ENCODE measurements around the gene HCLS1.

The HCLS1 gene

DNA sequence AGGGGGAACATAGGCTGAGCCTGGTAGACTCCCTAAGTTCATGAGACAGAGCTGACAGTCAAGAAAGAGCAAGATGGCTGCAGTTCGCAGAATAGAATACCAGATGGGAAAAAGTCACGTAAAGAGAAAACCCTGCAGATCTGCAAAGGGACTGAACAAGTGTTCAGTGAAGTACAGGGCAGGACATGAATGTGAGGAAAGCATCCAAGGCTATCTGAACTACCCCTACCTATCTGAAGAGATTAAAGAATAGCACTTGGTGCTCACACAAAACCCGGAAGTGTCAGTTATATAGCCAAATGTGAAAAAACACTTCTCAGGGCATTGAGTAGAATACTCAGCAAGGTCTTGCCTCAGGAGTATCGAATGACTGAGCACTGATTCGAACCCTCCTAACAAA lies 44.8 kb upstream of the HCLS1 start:
- H4K20me1 ChIP-seq (ENCODE audit: insufficient read depth, low read length) = no peaks in the 10 kb centered on the region
- no peaks in the 10 kb centered on the region for H3K36me3 ChIP-seq (ENCODE audit: insufficient read depth, low read length)
- H3K27ac ChIP-seq (ENCODE audit: low read depth, low read length, poor library complexity, severe bottlenecking) = no peak overlapping the region
- no peak overlapping the region for H3K9ac ChIP-seq (ENCODE audit: low read length)
- no peak overlapping the region for H3K4me3 ChIP-seq (ENCODE audit: low read depth, low read length, poor library complexity, severe bottlenecking)
- H3K4me2 ChIP-seq (ENCODE audit: low read length) = no peak overlapping the region
- H3K9me3 ChIP-seq (ENCODE audit: low read length) = no peaks in the 10 kb centered on the region
- H3K4me1 ChIP-seq (ENCODE audit: insufficient read depth, low read length, severe bottlenecking) = no peaks in the 10 kb centered on the region
- H3K9me2 ChIP-seq (ENCODE audit: low read depth, low read length) = no peaks in the 10 kb centered on the region
- H3K79me2 ChIP-seq (ENCODE audit: insufficient read depth, low read length) = no peaks in the 10 kb centered on the region
- H3K27me3 ChIP-seq (ENCODE audit: insufficient read depth, low read length) = no peaks in the 10 kb centered on the region
- no peak for TF ChIP-seq EZH2 (IDR thresholded peaks at IDR 0.05; ENCODE audit: borderline replicate concordance, low read length)
- TF ChIP-seq, protein P1, sequence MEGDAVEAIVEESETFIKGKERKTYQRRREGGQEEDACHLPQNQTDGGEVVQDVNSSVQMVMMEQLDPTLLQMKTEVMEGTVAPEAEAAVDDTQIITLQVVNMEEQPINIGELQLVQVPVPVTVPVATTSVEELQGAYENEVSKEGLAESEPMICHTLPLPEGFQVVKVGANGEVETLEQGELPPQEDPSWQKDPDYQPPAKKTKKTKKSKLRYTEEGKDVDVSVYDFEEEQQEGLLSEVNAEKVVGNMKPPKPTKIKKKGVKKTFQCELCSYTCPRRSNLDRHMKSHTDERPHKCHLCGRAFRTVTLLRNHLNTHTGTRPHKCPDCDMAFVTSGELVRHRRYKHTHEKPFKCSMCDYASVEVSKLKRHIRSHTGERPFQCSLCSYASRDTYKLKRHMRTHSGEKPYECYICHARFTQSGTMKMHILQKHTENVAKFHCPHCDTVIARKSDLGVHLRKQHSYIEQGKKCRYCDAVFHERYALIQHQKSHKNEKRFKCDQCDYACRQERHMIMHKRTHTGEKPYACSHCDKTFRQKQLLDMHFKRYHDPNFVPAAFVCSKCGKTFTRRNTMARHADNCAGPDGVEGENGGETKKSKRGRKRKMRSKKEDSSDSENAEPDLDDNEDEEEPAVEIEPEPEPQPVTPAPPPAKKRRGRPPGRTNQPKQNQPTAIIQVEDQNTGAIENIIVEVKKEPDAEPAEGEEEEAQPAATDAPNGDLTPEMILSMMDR (IDR thresholded peaks at IDR 0.05; ENCODE audit: low read length) = no peak
- no peaks in the 10 kb centered on the region for H3F3A ChIP-seq (ENCODE audit: insufficient read depth, low read length)
- no peak overlapping the region for H2AFZ ChIP-seq (ENCODE audit: low read length)

DNA sequence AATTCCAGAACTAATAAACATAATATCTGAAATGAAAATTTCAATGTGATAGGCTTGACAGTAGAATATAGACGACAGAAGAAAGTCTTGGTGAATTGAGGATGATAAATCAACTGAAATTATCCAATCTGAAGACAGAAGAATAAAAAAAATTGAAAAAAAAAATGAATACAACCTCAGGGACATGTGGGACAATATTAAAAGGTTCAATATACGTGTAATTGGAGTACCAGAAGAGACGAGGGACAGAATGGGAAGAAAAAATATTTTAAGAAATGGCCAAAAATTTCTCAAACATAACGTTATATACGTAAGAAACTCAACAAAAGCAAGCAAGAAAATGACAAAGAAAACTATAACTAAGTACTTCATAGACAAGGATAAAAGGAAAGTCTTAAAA lies 43.3 kb upstream of the HCLS1 start:
- TF ChIP-seq, protein P1 (IDR thresholded peaks at IDR 0.05; ENCODE audit: low read length) = no peak
- TF ChIP-seq EZH2 (IDR thresholded peaks at IDR 0.05; ENCODE audit: borderline replicate concordance, low read length) = no peak
- H3K9me2 ChIP-seq (ENCODE audit: low read depth, low read length) = no peaks in the 10 kb centered on the region

DNA sequence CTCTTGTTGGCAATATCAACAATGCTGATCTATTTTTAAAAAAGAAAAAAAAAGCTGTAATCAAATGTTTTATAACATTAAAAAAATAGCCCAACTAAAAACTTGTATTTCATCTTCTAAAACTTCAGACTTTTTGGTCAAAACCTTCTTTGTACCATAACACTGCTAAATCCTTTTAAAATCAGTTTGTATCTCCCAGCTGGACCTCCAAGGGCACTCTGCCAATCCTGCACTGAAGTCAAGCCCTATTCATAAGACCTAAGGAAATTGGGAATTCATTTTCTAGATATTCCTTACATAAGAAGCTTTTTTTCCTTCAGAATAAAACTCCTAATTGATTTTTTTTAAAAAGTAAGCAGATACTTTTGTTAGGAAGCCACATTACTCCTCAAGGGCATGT lies 38.2 kb upstream of the HCLS1 start:
- H3K4me3 ChIP-seq (ENCODE audit: low read depth, low read length, poor library complexity, severe bottlenecking) = no peak overlapping the region
- no peaks in the 10 kb centered on the region for H3K27me3 ChIP-seq (ENCODE audit: insufficient read depth, low read length)
- H3K36me3 ChIP-seq (ENCODE audit: insufficient read depth, low read length) = peaks cover 6% of the 10 kb centered on the region; the same call in 1 of the 2 replicates

More for the DNA sequence above, 43.3 kb upstream of the HCLS1 start:
- Histone ChIP-seq H3K4me3 (ENCODE audit: low read depth, low read length, poor library complexity, severe bottlenecking) (no peak overlapping the region), H3K27me3 (ENCODE audit: insufficient read depth, low read length) (no peaks in the 10 kb centered on the region), H3F3A (ENCODE audit: insufficient read depth, low read length) (no peaks in the 10 kb centered on the region), H3K4me2 (ENCODE audit: low read length) (no peak overlapping the region), H3K27ac (ENCODE audit: low read depth, low read length, poor library complexity, severe bottlenecking) (no peak overlapping the region), H3K9ac (ENCODE audit: low read length) (no peak overlapping the region), H2AFZ (ENCODE audit: low read length) (no peak overlapping the region), H3K79me2 (ENCODE audit: insufficient read depth, low read length) (no peaks in the 10 kb centered on the region), H3K36me3 (ENCODE audit: insufficient read depth, low read length) (no peaks in the 10 kb centered on the region), H4K20me1 (ENCODE audit: insufficient read depth, low read length) (no peaks in the 10 kb centered on the region), H3K9me3 (ENCODE audit: low read length) (no peaks in the 10 kb centered on the region), H3K4me1 (ENCODE audit: insufficient read depth, low read length, severe bottlenecking) (no peaks in the 10 kb centered on the region)

More for the DNA sequence above, 38.2 kb upstream of the HCLS1 start:
- Histone ChIP-seq H3K4me2 (ENCODE audit: low read length) (no peak overlapping the region), H3F3A (ENCODE audit: insufficient read depth, low read length) (no peaks in the 10 kb centered on the region), H3K27ac (ENCODE audit: low read depth, low read length, poor library complexity, severe bottlenecking) (no peak overlapping the region), H4K20me1 (ENCODE audit: insufficient read depth, low read length) (no peaks in the 10 kb centered on the region), H3K9me3 (ENCODE audit: low read length) (no peaks in the 10 kb centered on the region), H3K9me2 (ENCODE audit: low read depth, low read length) (no peaks in the 10 kb centered on the region), H3K9ac (ENCODE audit: low read length) (no peak overlapping the region), H3K4me1 (ENCODE audit: insufficient read depth, low read length, severe bottlenecking) (no peaks in the 10 kb centered on the region), H3K79me2 (ENCODE audit: insufficient read depth, low read length) (no peaks in the 10 kb centered on the region), H2AFZ (ENCODE audit: low read length) (no peak overlapping the region)
- no peak for TF ChIP-seq EZH2 (IDR thresholded peaks at IDR 0.05; ENCODE audit: borderline replicate concordance, low read length)
- TF ChIP-seq, protein P1 (IDR thresholded peaks at IDR 0.05; ENCODE audit: low read length) = no peak

Measured in OCI-LY1 (cell line).